Kidney (tissue), 14 donors: ENCODE measurements around the gene CALHM6. TPM values are rescaled to one million over a fixed set of nuclear protein-coding genes. Genes with fewer than 3 reads are reported as not detected.

Experiments
- DNase-seq, 5 donors: peaks; one replicate each; pipeline ENCODE4 v3.0.0-alpha.2; 2013 to 2020
- FAIRE-seq: peaks from 2 replicates; lab custom pipeline; 2012; peaks lifted over from hg19 to GRCh38; lab: Jason Lieb, UNC
- H3K27ac ChIP-seq, 2 donors: one replicate each; pipeline ENCODE4 v1.7.0; 2013; ENCODE audit warnings: low read depth in 2 of 2, low read length in 2 of 2, inconsistent platforms in 1 of 2
- H3K27me3 ChIP-seq: one replicate; pipeline ENCODE4 v1.7.1; 2013; ENCODE audit warnings: low read length, inconsistent platforms; ENCODE audit not compliant: control insufficient read depth, insufficient read depth
- H3K36me3 ChIP-seq, 3 donors: one replicate each; pipeline versions ENCODE4 v1.7.0 to v1.7.1; 2013; ENCODE audit warnings: low read length in 3 of 3, control low read depth in 1 of 3, inconsistent platforms in 1 of 3; ENCODE audit not compliant: insufficient read depth in 3 of 3, control insufficient read depth in 2 of 3
- H3K4me1 ChIP-seq, 3 donors: one replicate each; pipeline versions ENCODE4 v1.7.0 to v1.7.1; 2013; ENCODE audit warnings: low read length in 3 of 3, inconsistent platforms in 1 of 3, low read depth in 1 of 3; ENCODE audit not compliant: control insufficient read depth in 2 of 3, insufficient read depth in 2 of 3
- H3K4me3 ChIP-seq, 3 donors: one replicate each; pipeline versions ENCODE4 v1.7.0 to v1.8.1; 2013; ENCODE audit warnings: low read length in 3 of 3, control low read depth in 1 of 3, inconsistent platforms in 1 of 3
- H3K9ac ChIP-seq, 3 donors: one replicate each; pipeline versions ENCODE4 v1.7.0 to v1.7.1; 2013; ENCODE audit warnings: low read length in 3 of 3, control low read depth in 1 of 3, inconsistent platforms in 1 of 3
- H3K9me3 ChIP-seq, 3 donors: one replicate each; pipeline versions ENCODE4 v1.7.0 to v1.7.1; 2013; ENCODE audit warnings: low read length in 3 of 3, control low read depth in 1 of 3, inconsistent platforms in 1 of 3; ENCODE audit not compliant: control insufficient read depth in 2 of 3, insufficient read depth in 1 of 3
- CTCF ChIP-seq: IDR thresholded peaks from 3 replicates; pipeline ENCODE4 v1.5.1; 2012; ENCODE audit warnings: mild to moderate bottlenecking, moderate library complexity, borderline replicate concordance; ENCODE audit not compliant: insufficient read depth; ENCODE audit errors: extremely low read depth
- intact Hi-C: fragments of 100-400 bp; cut with DNase I; formaldehyde crosslinking; loops from one replicate; pipeline ENCODE4 v1.11.1; 2022
- polyA plus RNA-seq: library from polyadenylated mRNA; stranded (reverse); fragments of 350-450 nt; fragmentation: Illumina TruSeq; extraction: RNeasy Lipid Tissue Mini Kit (QIAGEN cat#74804); gene quantifications from one replicate; pipeline ENCODE4 v1.2.3, GENCODE V29; 2014; ENCODE audit warnings: low read depth, low replicate concordance; ENCODE audit not compliant: insufficient read depth
- total RNA-seq: library from RNA; stranded (reverse); fragmentation: NEBNext Ultra II Directional; extraction: Animal tissue kit (Norgen Biotek cat#: 25700); gene quantifications from one replicate; pipeline ENCODE4 v1.2.1, GENCODE V29; 2021
- donor health status: control.
- donor health status: control.
- donor health status: control.
- donor health status: control.
- donor health status: control.
- donor health status: DM: yes; HTN: yes; CAD: no.
- donor health status: Normal renal cell carcinoma (clear cell type).

CALHM6 gene
- total and polyA plus RNA-seq, 2 donors from 2014 or later, result 2.4 to 8.2 TPM

GRCh38 chr6:116500969-116501433, 39.8 kb downstream of the CALHM6 start:
- no peak overlapping the region for H3K9ac ChIP-seq
- no peak overlapping the region for H3K27ac ChIP-seq
- no peaks in the 10 kb centered on the region for H3K36me3 ChIP-seq
- H3K9me3 ChIP-seq, result no peaks in the 10 kb centered on the region
- TF ChIP-seq CTCF, result no peak
- no peaks in the 10 kb centered on the region for H3K4me1 ChIP-seq
- FAIRE-seq, result no peak
- no peak for DNase-seq
- intact Hi-C loops, result no loop called here
- H3K27me3 ChIP-seq, result no peaks in the 10 kb centered on the region
- H3K4me3 ChIP-seq, result no peak overlapping the region

- no peak overlapping the region for H3K9ac ChIP-seq
- H3K27me3 ChIP-seq, result no peaks in the 10 kb centered on the region
- TF ChIP-seq CTCF, result no peak
- H3K9me3 ChIP-seq, result peaks cover 0 to 1% (median 0%) of the 10 kb centered on the region in 3 donors
- H3K36me3 ChIP-seq, result no peaks in the 10 kb centered on the region
- no peak overlapping the region for H3K27ac ChIP-seq
- no peak overlapping the region for H3K4me3 ChIP-seq
- H3K4me1 ChIP-seq, result no peaks in the 10 kb centered on the region
- DNase-seq (no peak), FAIRE-seq (no peak)
- intact Hi-C loops, result no loop called here
Measured at GRCh38 chr6:116507324-116507723, 46.1 kb downstream of the CALHM6 start.

GRCh38 chr6:116508527-116508926, 47.4 kb downstream of the CALHM6 start:
- no peak overlapping the region for H3K27ac ChIP-seq
- intact Hi-C loops, result no loop called here
- no peaks in the 10 kb centered on the region for H3K4me1 ChIP-seq
- DNase-seq (no peak), FAIRE-seq (no peak)
- peaks cover 0 to 1% (median 0%) of the 10 kb centered on the region in 3 donors for H3K9me3 ChIP-seq
- TF ChIP-seq CTCF, result no peak
- H3K36me3 ChIP-seq, result no peaks in the 10 kb centered on the region
- no peaks in the 10 kb centered on the region for H3K27me3 ChIP-seq
- H3K4me3 ChIP-seq, result no peak overlapping the region
- H3K9ac ChIP-seq, result no peak overlapping the region
